ENCODE measurements around the gene KCNK17. TPM values are rescaled to one million over a fixed set of nuclear protein-coding genes. Genes with fewer than 3 reads are reported as not detected.

KCNK17 gene
- total and polyA plus RNA-seq, 4 experiments from 2014 or later = not detected

Other genes starting within 250 kb of the KCNK17 start
- 10 to 100 TPM; 21.6 to 22.4 TPM for gene SAYSD1, start 199.2 kb downstream of the KCNK17 start, total RNA-seq
- gene SAYSD1, start 199.2 kb downstream of the KCNK17 start, polyA plus RNA-seq = 10 to 100 TPM; 14.0 to 20.2 TPM
- under 1 TPM; 0.79 to 0.83 TPM for gene KCNK5, start 84.9 kb downstream of the KCNK17 start, total RNA-seq
- gene KCNK5, start 84.9 kb downstream of the KCNK17 start, polyA plus RNA-seq = under 1 TPM in 1 of 2 donors, not detected in 1; 0.17 TPM
- not detected for gene KCNK16, start 8.3 kb upstream of the KCNK17 start, total RNA-seq
- not detected for gene KCNK16, start 8.3 kb upstream of the KCNK17 start, polyA plus RNA-seq

Data from CD4-positive, alpha-beta memory T cell (primary cell).